HepG2 (cell line): ENCODE results near the gene LIPA. TPM values are rescaled to one million over a fixed set of nuclear protein-coding genes. Genes with fewer than 3 reads are reported as not detected.

Experiments
- ATAC-seq: fragments of 200-7000 bp; cut with Tn5 transposase; 3 replicates; pipeline ENCODE4 v1.9.1; 2020; ENCODE audit warnings: mild to moderate bottlenecking, moderate library complexity
- BruUV-seq: library from RNA; stranded (reverse); fragments of 400-500 nt; replicated peaks from 2 replicates; lab custom pipeline; 2021; lab: Mats Ljungman, UMichigan
- CTCF ChIA-PET: fragments of 300-600 bp; formaldehyde crosslinking; extraction: SDS; loops from one replicate; lab custom pipeline; 2021; ENCODE audit warnings: low total read pairs, inconsistent platforms, low intra/inter-chr PET ratio; lab: Yijun Ruan, JAX
- POLR2A ChIA-PET: fragments of 350-600 bp; sonication (Branson Sonifier 250); formaldehyde crosslinking; loops from one replicate; lab custom pipeline; 2020; ENCODE audit warnings: antibody characterized with exemption, inconsistent platforms; lab: Yijun Ruan, JAX
- DNase-seq: peaks from one replicate; pipeline ENCODE4 v3.0.0-alpha.2; 2015; ENCODE audit warnings: low spot score
- FAIRE-seq: peaks from 3 replicates; lab custom pipeline; 2011; peaks lifted over from hg19 to GRCh38; lab: Jason Lieb, UNC
- H2AFZ ChIP-seq: one replicate; pipeline ENCODE4 v1.6.1; 2011; ENCODE audit warnings: low read length, inconsistent platforms
- H3K27ac ChIP-seq: fragments of 300-600 bp; 3 replicates; pipeline ENCODE4 v1.8.0; 2011; ENCODE audit warnings: mixed run types, mild to moderate bottlenecking, mixed read lengths, low read length, inconsistent platforms; ENCODE audit not compliant: insufficient read depth; ENCODE audit errors: extremely low read length
- H3K27me3 ChIP-seq, 2 experiments: fragments of 200-600 bp in 1 of 2; 2 replicates in 1 of 2; 3 replicates in 1 of 2; pipeline versions ENCODE4 v1.6.0 to v1.8.0; 2011; ENCODE audit warnings: low read length in 2 of 2, mild to moderate bottlenecking in 2 of 2, moderate library complexity in 2 of 2, inconsistent platforms in 1 of 2; ENCODE audit not compliant: insufficient read depth in 2 of 2, control insufficient read depth in 1 of 2
- H3K36me3 ChIP-seq, 2 experiments: fragments of 200-600 bp in 1 of 2; replicated peaks in 1 of 2; 2 replicates in 1 of 2; 3 replicates in 1 of 2; pipeline versions ENCODE4 v1.5.1 to v1.8.0; 2011; ENCODE audit warnings: low read length in 2 of 2, inconsistent platforms in 1 of 2; ENCODE audit not compliant: insufficient read depth in 2 of 2, control insufficient read depth in 1 of 2
- H3K4me1 ChIP-seq: 2 replicates; pipeline ENCODE4 v1.5.1; 2012; ENCODE audit warnings: low read length, inconsistent platforms; ENCODE audit not compliant: insufficient read depth
- H3K4me2 ChIP-seq: 2 replicates; pipeline ENCODE4 v1.6.0; 2011; ENCODE audit warnings: low read depth, low read length, inconsistent platforms
- H3K4me3 ChIP-seq, 3 experiments: fragments of 200-600 bp in 1 of 3; sonication (generic), shearing (Covaris generic) in 1 of 3; replicated peaks in 1 of 3; 2 replicates each; pipeline ENCODE4 v1.5.1; 2011 to 2016; ENCODE audit warnings: low read length in 3 of 3, inconsistent platforms in 2 of 3, low read depth in 2 of 3, mild to moderate bottlenecking in 2 of 3, control low read depth in 1 of 3, mixed read lengths in 1 of 3; ENCODE audit not compliant: insufficient read depth in 1 of 3
- H3K79me2 ChIP-seq: one replicate; pipeline ENCODE4 v1.6.1; 2011; ENCODE audit warnings: low read length, inconsistent platforms; ENCODE audit not compliant: insufficient read depth
- H3K9ac ChIP-seq: 2 replicates; pipeline ENCODE4 v1.6.0; 2011; ENCODE audit warnings: mild to moderate bottlenecking, low read depth, low read length, inconsistent platforms; ENCODE audit not compliant: insufficient read depth
- H3K9me3 ChIP-seq: 2 replicates; pipeline ENCODE4 v1.5.1; 2012; ENCODE audit warnings: mild to moderate bottlenecking, low read length
- H4K20me1 ChIP-seq: 2 replicates; pipeline ENCODE4 v1.6.0; 2011; ENCODE audit warnings: inconsistent platforms, mild to moderate bottlenecking, low read length, moderate library complexity; ENCODE audit not compliant: insufficient read depth
- TOPORS ChIP-seq: sonication (generic); formaldehyde crosslinking; IDR thresholded peaks from 2 replicates; pipeline ENCODE4 v1.8.0; 2023; ENCODE audit warnings: mild to moderate bottlenecking, missing genetic modification reagents
- YEATS4 ChIP-seq: sonication (generic); formaldehyde crosslinking; IDR thresholded peaks from 2 replicates; pipeline ENCODE4 v1.4.0; 2020; ENCODE audit warnings: missing genetic modification reagents, borderline replicate concordance
- WGBS: methylation state at CpG from one replicate; pipeline ENCODE4 v1.1.6; 2017; ENCODE audit warnings: low lambda C conversion rate; 5-methylcytosine and 5-hydroxymethylcytosine counted together
- in situ Hi-C: cut with HindIII; loops from 2 replicates; pipeline ENCODE4 v1.10.0; 2017; ENCODE audit warnings: low pct_unique_long_range_greater_than_20kb; ENCODE audit not compliant: extremely low pct_ligation_motif_present
- intact Hi-C: fragments of 100-400 bp; cut with micrococcal nuclease; formaldehyde crosslinking; loops from one replicate; pipeline ENCODE4 v1.10.0; 2022; ENCODE audit not compliant: unreplicated experiment
- polyA plus RNA-seq, 8 experiments: library from polyadenylated mRNA; depleted of rRNA in 3 of 8; stranded (reverse) in 7 of 8; unstranded in 1 of 8; fragments of >200 nt; fragmentation: Illumina TruSeq in 4 of 8; extraction: Trizol in 4 of 8; gene quantifications; 2 replicates each; pipeline versions ENCODE4 v1.2.1 to v1.2.3, GENCODE V29; 2011 to 2016; ENCODE audit warnings: low read depth in 4 of 8, missing spikeins in 1 of 8, mixed read lengths in 1 of 8; ENCODE audit not compliant: insufficient read depth in 1 of 8
- total RNA-seq, 5 experiments: library from RNA; depleted of rRNA; stranded (reverse); fragments of >200 nt; fragmentation: Illumina TruSeq; extraction: Trizol; gene quantifications; 2 replicates each; pipeline ENCODE4 v1.2.3, GENCODE V29; 2016; ENCODE audit warnings: low read depth in 1 of 5
- TF ChIP-seq, protein P1 (sequence below): sonication (generic); formaldehyde crosslinking; IDR thresholded peaks from one replicate; pipeline ENCODE4 v1.5.1; 2020; ENCODE audit warnings: mild to moderate bottlenecking, missing genetic modification reagents; ENCODE audit errors: not compliant biosample characterization

The LIPA gene
- total and polyA plus RNA-seq, 2 of the 13 experiments (the other 11 are each of a cell fraction or from before 2014, with no cell fraction given) = 57.1 to 79.5 TPM

DNA sequence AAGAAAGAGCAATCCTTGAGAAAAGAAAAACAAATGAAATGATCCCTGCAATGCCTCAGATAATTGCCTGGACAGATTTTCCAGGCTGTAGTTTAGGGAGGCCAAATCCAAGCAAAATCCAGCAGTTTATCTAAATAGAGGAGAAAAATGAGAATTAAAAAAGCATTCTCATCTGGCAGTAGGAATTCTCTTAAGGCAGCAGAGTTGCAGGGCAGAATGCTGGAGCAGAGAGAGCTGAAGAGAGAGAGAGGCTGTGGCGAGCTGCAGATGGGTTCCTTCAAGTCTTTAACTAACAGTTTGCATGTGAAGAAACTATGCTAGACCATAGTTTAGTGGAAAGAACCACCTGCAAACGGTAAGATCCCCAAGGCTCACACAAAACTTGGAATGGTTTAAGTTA, 6.0 kb upstream of the LIPA start:
- no peaks in the 10 kb centered on the region for H4K20me1 ChIP-seq
- peaks cover 17% of the 10 kb centered on the region; the same call in 1 of the 2 replicates for H3K9me3 ChIP-seq
- H3K4me2 ChIP-seq = no peak overlapping the region
- in situ Hi-C loops (loop anchor here (5.0 kb wide), 1 partner anchor 115 kb away; no protein-coding TSS in a partner anchor), intact Hi-C loops (no loop called here)
- TF ChIP-seq YEATS4 (CRISPR knock-in tag) = no peak
- TF ChIP-seq, protein P1, sequence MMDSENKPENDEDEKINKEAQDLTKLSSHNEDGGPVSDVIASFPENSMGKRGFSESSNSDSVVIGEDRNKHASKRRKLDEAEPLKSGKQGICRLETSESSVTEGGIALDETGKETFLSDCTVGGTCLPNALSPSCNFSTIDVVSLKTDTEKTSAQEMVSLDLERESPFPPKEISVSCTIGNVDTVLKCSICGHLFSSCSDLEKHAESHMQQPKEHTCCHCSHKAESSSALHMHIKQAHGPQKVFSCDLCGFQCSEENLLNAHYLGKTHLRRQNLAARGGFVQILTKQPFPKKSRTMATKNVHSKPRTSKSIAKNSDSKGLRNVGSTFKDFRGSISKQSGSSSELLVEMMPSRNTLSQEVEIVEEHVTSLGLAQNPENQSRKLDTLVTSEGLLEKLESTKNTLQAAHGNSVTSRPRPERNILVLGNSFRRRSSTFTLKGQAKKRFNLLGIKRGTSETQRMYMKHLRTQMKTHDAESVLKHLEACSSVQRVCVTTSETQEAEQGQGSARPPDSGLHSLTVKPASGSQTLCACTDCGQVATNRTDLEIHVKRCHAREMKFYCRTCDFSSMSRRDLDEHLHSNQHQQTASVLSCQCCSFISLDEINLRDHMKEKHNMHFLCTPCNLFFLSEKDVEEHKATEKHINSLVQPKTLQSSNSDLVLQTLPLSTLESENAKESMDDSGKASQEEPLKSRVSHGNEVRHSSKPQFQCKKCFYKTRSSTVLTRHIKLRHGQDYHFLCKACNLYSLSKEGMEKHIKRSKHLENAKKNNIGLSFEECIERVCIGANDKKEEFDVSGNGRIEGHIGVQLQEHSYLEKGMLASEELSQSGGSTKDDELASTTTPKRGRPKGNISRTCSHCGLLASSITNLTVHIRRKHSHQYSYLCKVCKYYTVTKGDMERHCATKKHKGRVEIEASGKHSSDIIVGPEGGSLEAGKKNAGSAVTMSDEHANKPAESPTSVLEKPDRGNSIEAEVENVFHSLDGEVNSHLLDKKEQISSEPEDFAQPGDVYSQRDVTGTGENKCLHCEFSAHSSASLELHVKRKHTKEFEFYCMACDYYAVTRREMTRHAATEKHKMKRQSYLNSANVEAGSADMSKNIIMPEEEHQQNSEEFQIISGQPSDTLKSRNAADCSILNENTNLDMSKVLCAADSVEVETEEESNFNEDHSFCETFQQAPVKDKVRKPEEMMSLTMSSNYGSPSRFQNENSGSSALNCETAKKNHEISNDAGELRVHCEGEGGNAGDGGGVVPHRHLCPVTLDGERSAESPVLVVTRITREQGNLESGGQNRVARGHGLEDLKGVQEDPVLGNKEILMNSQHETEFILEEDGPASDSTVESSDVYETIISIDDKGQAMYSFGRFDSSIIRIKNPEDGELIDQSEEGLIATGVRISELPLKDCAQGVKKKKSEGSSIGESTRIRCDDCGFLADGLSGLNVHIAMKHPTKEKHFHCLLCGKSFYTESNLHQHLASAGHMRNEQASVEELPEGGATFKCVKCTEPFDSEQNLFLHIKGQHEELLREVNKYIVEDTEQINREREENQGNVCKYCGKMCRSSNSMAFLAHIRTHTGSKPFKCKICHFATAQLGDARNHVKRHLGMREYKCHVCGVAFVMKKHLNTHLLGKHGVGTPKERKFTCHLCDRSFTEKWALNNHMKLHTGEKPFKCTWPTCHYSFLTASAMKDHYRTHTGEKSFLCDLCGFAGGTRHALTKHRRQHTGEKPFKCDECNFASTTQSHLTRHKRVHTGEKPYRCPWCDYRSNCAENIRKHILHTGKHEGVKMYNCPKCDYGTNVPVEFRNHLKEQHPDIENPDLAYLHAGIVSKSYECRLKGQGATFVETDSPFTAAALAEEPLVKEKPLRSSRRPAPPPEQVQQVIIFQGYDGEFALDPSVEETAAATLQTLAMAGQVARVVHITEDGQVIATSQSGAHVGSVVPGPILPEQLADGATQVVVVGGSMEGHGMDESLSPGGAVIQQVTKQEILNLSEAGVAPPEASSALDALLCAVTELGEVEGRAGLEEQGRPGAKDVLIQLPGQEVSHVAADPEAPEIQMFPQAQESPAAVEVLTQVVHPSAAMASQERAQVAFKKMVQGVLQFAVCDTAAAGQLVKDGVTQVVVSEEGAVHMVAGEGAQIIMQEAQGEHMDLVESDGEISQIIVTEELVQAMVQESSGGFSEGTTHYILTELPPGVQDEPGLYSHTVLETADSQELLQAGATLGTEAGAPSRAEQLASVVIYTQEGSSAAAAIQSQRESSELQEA (CRISPR knock-in tag) = no peak
- no peak for TF ChIP-seq TOPORS
- no peak overlapping the region for H3K4me3 ChIP-seq
- no peak overlapping the region for H2AFZ ChIP-seq
- H3K27me3 ChIP-seq = no peaks in the 10 kb centered on the region
- ChIA-PET CTCF (no interaction called here), POLR2A (no interaction called here)
- no peak overlapping the region for H3K9ac ChIP-seq
- peaks cover 7% of the 10 kb centered on the region for H3K4me1 ChIP-seq
- no peaks in the 10 kb centered on the region for H3K36me3 ChIP-seq
- no peak for DNase-seq
- FAIRE-seq = no peak
- H3K27ac ChIP-seq = no peak overlapping the region
- 3% methylated on average over 2 of the region's 2 CpGs for WGBS
- H3K79me2 ChIP-seq = no peaks in the 10 kb centered on the region
- no peak for ATAC-seq
- no TSS peak for BruUV-seq
